Amygdala (tissue), 56 donors: Measurements from ENCODE around the gene CDX1.

ENCODE experiments used
- DNase-seq, 56 donors: peaks; one replicate each; lab custom pipeline; 2025; lab: John Stamatoyannopoulos, UW

CDX1 gene

GRCh38 chr5:150144246-150144801, 22.3 kb upstream of the CDX1 start:
- DNase-seq: peak in 8 of 56 donors; percentile 17 to 43 (median 36)

GRCh38 chr5:150144879-150145278, 21.7 kb upstream of the CDX1 start:
- DNase-seq: no peak

- no peak for DNase-seq
These were observed 20.3 kb upstream of the CDX1 start for GRCh38 chr5:150146235-150146634.

- peak in 44 of 56 donors; percentile 20 to 84 (median 57) for DNase-seq
These were observed 19.5 kb upstream of the CDX1 start for GRCh38 chr5:150146862-150147601.

GRCh38 chr5:150147670-150148069, 18.9 kb upstream of the CDX1 start:
- DNase-seq: peak in 13 of 56 donors; percentile 18 to 69 (median 50)

- peak in 6 of 56 donors; percentile 9 to 32 (median 18) for DNase-seq
These were observed 18.3 kb upstream of the CDX1 start for GRCh38 chr5:150148117-150148927.

GRCh38 chr5:150149618-150150017, 17.0 kb upstream of the CDX1 start:
- DNase-seq: no peak

- DNase-seq: peak in 2 of 56 donors; percentile 17 to 24
These were observed 13.7 kb upstream of the CDX1 start for GRCh38 chr5:150152636-150153462.

- DNase-seq: no peak
These were observed 13.1 kb upstream of the CDX1 start for GRCh38 chr5:150153483-150153882.

- peak in 3 of 56 donors; percentile 15 to 30 (median 22) for DNase-seq
These were observed 12.5 kb upstream of the CDX1 start for GRCh38 chr5:150153957-150154617.

- no peak for DNase-seq
These were observed 11.9 kb upstream of the CDX1 start for GRCh38 chr5:150154618-150155128.

- DNase-seq: peak in 55 of 56 donors; percentile 15 to 86 (median 66)
These were observed 11.1 kb upstream of the CDX1 start, which contains the start of gene PDGFRB for GRCh38 chr5:150155258-150156026. Gene PDGFRB (minus strand): TSS chr5:150155845. CDS start chr5:150137047, 18,798 bp downstream.

- peak in 1 of 56 donors; percentile 63 for DNase-seq
These were observed 10.6 kb upstream of the CDX1 start for GRCh38 chr5:150156027-150156368.

GRCh38 chr5:150156540-150156939, 10.0 kb upstream of the CDX1 start:
- DNase-seq: no peak

- no peak for DNase-seq
These were observed 9.4 kb upstream of the CDX1 start for GRCh38 chr5:150157168-150157567.

GRCh38 chr5:150158170-150158949, 8.2 kb upstream of the CDX1 start:
- no peak for DNase-seq

- DNase-seq: no peak
These were observed 7.5 kb upstream of the CDX1 start for GRCh38 chr5:150159031-150159430.

GRCh38 chr5:150159741-150160179, 6.8 kb upstream of the CDX1 start:
- DNase-seq: no peak
